Superior temporal gyrus (tissue), 1 donor: ENCODE data around the gene JPH3.
"Not testable (repeated sequence)": the region's sequence is repeated elsewhere in the genome, so short reads cannot be mapped to it uniquely, and the experiment has no call there.

Experiments used
- DNase-seq: peaks from one replicate; pipeline ENCODE4 v3.0.0-alpha.2; 2016; ENCODE audit errors: extremely low spot score

The JPH3 gene

GRCh38 chr16:87681051-87681602 is 78.8 kb downstream of the JPH3 start:
- DNase-seq, result not testable (repeated sequence)

- no peak for DNase-seq
Measured at GRCh38 chr16:87681981-87682570, 79.8 kb downstream of the JPH3 start.

DNA sequence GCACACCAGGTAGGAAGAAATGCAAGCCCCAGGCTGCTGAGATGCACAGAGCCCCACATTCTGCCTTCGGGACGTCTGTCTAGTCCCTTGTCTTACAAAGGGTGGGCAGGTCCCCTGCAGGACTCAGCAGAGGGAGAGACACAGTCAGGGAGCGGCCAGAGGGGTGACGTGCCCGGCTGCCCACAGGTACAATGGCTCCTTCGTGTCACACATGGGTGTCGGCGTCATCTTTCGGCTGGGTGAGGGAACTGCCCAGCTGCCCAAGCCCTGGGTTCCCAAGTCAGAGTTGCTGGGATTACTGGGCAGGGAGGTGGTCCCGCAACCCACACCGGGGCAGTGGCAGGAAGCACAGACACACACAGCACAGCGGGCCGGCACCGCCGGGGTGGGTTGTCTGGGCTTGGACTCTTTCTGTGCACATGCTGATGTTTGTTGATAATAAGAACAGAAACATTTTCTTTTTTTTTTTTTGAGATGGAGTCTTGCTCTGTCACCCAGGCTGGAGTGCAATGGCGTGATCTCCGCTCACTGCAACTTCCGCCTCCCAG is 80.6 kb downstream of the JPH3 start:
- no peak for DNase-seq

GRCh38 chr16:87684106-87684677 is 81.9 kb downstream of the JPH3 start:
- DNase-seq, result no peak

DNA sequence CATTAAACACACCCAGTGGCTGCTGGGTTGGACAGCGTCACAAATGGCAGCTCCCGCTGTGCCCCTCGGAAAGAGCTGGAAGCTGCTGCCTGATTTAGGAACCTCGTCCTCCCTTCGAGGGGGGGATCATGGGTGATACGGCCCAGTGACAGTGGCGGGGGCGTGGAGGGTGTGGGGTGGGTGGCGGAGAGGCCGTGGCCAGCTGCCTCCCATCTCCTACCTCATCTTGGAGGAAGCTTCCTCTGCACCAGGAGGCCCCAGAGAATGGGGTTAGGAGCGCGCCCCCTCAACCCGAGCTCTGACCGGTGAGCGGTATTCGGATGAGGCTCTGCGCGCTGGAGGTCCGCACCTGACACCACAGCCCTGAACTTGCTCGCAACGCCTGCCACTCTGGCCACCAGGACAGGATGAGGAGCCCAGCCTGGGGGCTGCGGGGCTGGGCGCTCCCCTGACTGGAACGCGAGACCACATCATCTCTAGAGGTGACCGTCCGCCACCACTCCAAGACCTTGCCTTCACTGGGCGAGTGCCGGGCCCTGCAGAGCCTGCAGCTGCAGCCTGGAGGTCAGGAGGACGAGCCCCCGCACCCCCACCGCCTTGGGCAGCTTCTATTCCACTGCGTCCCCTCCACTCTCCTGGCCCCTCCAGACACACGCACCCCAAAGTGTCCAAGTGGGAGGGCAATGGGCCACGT is 82.5 kb downstream of the JPH3 start:
- DNase-seq, result no peak

- no peak for DNase-seq
Measured at GRCh38 chr16:87685405-87685755, 83.1 kb downstream of the JPH3 start.

GRCh38 chr16:87685766-87686165 is 83.5 kb downstream of the JPH3 start:
- DNase-seq, result no peak

DNA sequence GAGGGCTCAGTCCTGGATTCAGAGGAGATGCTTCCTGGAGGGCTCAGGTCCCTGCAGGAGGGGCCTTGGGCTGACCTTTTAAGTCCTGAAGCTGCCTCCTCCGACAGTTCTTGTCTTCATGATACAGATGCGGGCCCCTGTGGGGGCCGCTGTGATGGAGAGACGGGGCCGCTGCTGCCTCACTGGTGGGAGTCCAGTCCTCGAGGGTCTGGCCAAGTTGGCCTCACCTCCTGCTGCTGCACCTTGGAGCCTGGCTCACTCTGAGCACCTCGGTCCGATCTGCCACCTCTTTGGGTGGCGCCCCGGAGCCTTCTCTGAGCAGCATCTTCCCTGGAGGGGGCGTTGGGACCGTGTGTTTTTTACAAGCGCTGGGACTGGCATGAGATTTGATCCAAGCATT is 84.4 kb downstream of the JPH3 start:
- DNase-seq, result no peak

GRCh38 chr16:87687126-87687910 is 85.0 kb downstream of the JPH3 start:
- DNase-seq, result no peak

DNA sequence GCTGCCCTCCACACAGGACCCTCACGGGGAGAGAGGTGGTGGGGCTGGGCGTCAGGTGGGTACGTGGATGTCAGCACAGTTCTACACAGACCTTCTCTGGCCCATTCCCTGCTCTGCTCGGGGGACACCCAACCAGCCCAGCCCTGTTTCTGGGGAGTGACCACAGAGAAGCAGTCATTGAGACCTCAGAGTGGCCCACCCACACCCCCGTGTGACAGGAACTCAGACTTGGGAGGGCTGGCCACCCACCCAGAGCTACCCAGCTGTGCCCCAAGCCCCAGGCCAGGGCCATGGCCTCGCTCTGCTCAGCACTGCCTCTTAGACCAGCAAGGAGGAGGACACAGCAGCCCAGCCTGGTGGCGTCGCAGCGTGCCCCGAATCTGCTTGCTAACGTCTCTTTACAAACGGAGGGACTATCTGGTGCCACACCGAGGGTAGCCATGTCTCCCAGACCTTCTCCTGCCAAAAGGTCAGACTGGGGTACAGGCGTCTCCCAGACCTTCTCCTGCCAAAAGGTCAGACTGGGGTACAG is 85.8 kb downstream of the JPH3 start:
- no peak for DNase-seq

- DNase-seq, result no peak
Measured at GRCh38 chr16:87688876-87689815, 86.8 kb downstream of the JPH3 start.

DNA sequence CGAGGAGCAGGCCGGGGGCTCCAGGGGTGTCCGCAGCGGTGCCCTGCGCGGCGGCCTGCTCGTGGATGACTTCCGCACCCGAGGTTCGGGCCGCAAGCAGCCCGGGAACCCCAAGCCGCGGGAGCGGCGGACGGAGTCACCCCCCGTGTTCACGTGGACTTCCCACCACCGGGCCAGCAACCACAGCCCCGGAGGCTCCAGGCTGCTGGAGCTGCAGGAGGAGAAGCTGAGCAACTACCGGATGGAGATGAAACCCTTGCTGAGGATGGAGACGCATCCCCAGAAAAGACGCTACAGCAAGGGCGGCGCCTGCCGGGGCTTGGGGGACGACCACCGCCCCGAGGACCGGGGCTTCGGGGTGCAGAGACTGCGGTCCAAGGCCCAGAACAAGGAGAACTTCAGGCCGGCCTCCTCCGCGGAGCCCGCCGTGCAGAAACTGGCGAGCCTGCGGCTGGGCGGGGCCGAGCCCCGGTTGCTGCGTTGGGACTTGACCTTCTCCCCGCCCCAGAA is 87.7 kb downstream of the JPH3 start:
- no peak for DNase-seq

GRCh38 chr16:87690911-87691685 is 88.8 kb downstream of the JPH3 start:
- DNase-seq, result no peak

- DNase-seq, result no peak
Measured at GRCh38 chr16:87691686-87692079, 89.4 kb downstream of the JPH3 start.

DNA sequence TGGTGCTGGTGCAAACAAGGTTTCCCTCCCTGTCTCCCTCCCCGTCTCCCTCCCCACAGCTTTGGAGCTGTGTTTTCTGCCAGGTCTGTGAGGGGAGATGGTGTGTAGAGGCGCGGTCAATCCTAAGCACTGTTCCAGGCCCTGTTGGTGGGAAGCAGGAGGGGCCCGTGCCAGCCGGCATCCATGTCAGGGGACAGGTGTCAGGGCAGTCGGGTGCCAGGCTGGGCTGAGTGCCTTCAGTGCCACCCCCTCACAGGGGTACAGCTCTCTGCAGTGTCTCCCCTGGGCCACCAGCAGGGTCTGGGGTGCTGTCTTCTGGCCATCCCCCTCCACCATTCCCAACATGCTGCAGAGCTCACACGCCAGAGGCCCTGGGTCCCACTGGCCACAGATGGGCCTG is 89.9 kb downstream of the JPH3 start:
- DNase-seq, result no peak

- DNase-seq, result no peak
Measured at GRCh38 chr16:87692756-87693155, 90.4 kb downstream of the JPH3 start.

DNA sequence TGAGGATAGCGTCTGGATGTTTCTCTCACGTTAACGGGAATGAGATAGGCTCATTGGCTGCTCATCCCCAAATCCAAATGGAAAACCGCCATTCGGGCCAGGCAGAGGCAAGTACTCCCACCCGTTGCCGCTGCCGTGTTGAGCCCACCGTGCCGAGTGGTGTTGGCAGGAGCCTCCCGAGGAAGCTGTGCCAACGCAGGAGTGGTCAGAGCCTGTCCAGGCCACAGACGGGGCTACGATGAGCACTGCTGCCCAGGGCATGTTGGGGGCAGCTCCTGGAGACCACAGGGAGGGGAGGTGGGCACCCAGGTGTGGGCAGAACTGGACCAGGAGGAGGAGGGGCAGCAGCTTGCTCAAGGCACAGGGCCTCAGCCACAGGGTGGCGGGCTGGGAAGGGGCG is 91.5 kb downstream of the JPH3 start:
- DNase-seq, result no peak

DNA sequence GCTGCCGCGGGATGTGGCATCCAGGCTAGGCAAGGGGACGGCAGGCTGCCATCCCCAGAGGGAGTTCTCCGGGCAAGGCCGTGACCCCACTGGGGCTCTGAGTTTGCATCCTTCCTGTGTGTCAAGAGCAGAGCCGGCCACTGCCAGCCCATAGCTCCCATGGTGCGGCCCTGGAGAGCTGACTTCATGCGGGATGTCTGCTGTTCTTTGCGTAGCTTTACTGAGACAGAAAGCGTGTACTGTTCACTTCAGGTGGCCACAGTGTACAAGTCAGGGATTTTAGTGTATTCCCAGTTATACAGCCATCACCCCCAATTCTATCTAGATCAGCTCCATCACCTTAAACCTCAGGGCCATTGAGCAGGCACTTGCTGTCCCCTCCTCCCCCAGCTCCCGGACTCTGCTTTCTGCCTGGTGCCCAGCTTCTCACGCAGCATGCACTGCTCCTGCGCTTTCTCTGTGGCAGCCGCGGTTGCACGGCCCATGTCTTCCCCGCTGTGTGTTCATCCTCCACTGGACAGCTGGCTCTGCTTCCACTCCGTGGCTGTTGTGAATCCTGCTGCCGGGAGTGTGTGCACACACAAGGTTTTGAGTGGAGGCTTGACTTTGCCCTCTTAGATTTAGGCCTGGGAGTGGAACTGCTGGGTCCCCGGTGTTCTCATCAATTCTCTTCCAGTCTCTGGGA is 92.3 kb downstream of the JPH3 start:
- no peak for DNase-seq

- DNase-seq, result no peak
Measured at GRCh38 chr16:87695534-87695933, 93.2 kb downstream of the JPH3 start.
